NCI-H1694 treated with DMSO at 0.1 percent for 48 hours (cell line): ENCODE results near the gene BNC2.
"Not testable (repeated sequence)": the region's sequence is repeated elsewhere in the genome, so short reads cannot be mapped to it uniquely, and the experiment has no call there.

Experiments used
- DNase-seq: peaks from one replicate; lab custom pipeline; 2025; lab: John Stamatoyannopoulos, UW

BNC2 gene

DNA sequence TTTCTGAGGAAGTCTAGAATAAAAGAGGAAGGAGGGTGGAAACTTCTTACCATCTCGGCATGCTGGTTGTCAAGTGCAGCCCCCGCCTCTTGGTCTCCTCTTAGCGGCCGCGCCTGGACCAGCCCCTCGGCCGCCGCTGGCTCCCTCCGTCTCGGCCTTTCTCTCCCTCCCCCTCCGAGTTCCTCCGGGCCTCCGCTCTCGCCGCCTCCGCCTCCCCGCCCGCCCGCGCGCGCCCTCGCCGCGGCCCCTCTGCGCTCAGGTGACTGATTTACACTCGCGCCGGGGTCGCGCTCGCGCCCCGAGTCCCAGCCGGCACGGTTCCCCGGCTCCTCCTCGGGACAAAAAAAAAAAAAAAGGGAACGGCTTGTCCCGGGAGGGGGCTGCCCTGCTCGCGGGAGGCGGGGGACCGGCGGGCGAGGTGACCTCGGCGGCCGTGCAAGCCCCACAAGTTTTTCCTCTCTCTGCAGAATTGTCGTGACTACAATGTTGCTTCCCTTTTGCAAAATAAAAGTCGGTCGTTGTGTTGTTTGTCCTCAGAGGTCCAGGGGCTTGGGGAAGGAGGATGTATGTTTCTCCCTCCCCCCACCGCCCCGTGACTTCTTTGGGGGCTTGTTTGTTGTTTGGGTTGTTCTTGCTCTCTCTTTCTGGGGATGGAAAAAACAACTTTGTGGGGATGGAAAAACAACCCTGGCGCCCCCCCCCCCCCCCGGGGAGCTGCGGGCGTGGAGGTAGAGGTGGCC, at the start of gene BNC2:
BNC2 (minus strand) TSS at position 75 of the 740 bp plus-strand sequence; CDS start at position 53, 22 bp downstream.
- DNase-seq = no peak

GRCh38 chr9:16918920-16919319, 48.5 kb upstream of the BNC2 start:
- DNase-seq = no peak

- DNase-seq = no peak
Observed at GRCh38 chr9:16915126-16915831, 44.8 kb upstream of the BNC2 start.

DNA sequence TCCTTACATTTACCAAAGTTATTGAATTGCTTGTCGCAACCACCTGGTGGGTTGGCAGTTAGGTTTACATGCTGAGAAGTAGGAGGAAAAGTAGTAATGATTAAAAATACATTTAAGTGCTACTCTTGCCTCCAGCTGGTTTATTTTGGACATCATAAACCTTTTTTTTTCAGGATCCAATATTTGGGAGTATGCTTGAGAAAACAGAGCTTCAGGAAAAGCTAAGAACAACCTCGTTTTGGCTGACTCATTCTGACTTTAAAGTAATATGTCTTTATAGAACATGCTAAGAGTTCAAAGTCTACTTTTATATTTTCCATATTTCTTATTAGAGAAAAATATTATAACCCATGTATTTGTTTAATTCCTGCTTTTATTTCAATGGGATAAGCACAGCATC, 41.7 kb upstream of the BNC2 start:
- DNase-seq = no peak

- not testable (repeated sequence) for DNase-seq
Observed at GRCh38 chr9:16908206-16908605, 37.7 kb upstream of the BNC2 start.

DNA sequence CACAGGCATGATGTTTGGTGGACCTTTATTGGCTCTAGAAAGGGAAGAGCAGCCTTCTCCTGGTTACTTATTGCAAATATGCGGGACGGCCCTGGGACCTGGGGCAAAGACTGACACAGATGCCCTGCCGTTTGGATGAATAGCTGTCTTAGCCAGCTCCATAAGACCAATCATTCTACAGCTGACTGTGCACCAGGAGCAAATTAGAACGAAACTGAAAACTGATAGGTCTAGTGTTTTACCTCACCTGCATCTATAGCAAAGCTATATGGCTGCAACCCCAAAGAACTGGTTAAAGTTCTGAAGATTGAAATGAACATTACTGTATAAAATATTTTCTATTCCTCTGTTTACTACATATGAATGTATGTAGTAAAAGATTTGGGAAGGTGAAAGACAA, 34.2 kb upstream of the BNC2 start:
- DNase-seq = no peak

- DNase-seq = no peak
Observed at GRCh38 chr9:16901590-16901989, 31.1 kb upstream of the BNC2 start.

- no peak for DNase-seq
Observed at GRCh38 chr9:16899606-16900005, 29.1 kb upstream of the BNC2 start.

- no peak for DNase-seq
Observed at GRCh38 chr9:16898464-16898863, 28.0 kb upstream of the BNC2 start.

- DNase-seq = no peak
Observed at GRCh38 chr9:16888594-16888993, 18.1 kb upstream of the BNC2 start.

GRCh38 chr9:16885931-16886330, 15.5 kb upstream of the BNC2 start:
- DNase-seq = no peak

DNA sequence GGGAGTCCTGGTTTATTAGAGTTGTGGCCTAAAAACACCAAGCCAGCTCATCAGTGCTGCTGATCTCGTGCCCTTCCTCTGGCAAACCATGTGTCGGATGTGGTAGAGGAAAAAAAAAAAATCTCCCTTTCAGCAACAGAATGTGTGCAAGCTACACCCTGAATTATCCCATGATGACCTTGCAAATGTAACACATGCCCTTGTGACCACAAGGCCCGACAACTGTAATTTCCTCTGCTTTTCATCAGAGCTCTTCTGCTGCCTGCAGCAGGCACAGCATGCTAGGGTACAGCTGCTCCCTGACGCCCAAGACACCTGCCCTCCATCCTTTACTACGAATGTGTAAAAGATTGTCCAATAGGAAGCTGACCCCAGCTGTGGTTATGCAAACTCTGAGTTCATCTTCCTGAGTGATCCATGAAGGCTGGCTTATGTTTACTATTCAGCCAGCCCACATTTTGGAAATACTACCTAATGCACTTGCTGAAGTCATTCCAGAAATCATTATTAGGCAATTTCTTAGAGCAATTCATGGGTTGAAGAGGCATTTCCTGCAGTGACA, 14.6 kb upstream of the BNC2 start:
- no peak for DNase-seq

DNA sequence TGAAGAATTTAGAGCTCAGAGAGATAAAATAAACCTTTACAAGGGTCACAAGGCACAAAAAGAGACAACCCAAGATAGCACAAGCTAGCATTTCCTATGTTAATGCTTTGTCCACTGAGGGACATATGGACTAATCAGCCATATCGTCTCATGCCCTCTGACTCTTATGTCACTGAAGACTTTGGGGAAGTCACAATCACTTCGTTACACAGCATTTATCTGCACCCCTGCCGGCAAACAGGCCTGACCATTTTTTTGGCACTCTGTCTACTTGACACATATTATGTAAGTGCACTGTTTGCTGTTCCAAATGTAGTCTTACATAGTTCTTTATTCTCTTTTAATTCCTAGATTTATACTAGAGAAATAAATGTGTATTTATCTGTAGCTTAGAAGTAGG, 13.9 kb upstream of the BNC2 start:
- no peak for DNase-seq

DNA sequence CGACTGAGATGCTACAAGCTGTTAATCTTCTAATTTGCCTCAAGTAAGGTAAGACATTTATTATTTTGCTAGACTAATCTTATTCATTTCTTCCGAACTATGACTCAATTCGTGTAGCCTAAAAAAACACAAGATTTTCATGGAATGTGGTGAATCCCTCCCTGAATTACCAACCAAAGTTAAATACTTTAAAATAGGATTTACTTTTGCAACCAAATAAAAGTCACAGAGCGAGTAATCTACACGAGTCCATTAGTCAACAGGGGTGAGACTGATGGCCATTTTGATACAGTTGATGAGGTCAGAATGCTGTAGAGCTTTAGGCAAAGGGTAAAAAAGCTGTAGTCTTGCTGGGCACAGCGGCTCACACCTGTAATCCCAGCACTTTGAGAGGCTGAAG, 13.1 kb upstream of the BNC2 start:
- no peak for DNase-seq

- DNase-seq = not testable (repeated sequence)
Observed at GRCh38 chr9:16882440-16882839, 12.0 kb upstream of the BNC2 start.

- DNase-seq = no peak
Observed at GRCh38 chr9:16879416-16879815, 8.9 kb upstream of the BNC2 start.

GRCh38 chr9:16877256-16877655, 6.8 kb upstream of the BNC2 start:
- no peak for DNase-seq

DNA sequence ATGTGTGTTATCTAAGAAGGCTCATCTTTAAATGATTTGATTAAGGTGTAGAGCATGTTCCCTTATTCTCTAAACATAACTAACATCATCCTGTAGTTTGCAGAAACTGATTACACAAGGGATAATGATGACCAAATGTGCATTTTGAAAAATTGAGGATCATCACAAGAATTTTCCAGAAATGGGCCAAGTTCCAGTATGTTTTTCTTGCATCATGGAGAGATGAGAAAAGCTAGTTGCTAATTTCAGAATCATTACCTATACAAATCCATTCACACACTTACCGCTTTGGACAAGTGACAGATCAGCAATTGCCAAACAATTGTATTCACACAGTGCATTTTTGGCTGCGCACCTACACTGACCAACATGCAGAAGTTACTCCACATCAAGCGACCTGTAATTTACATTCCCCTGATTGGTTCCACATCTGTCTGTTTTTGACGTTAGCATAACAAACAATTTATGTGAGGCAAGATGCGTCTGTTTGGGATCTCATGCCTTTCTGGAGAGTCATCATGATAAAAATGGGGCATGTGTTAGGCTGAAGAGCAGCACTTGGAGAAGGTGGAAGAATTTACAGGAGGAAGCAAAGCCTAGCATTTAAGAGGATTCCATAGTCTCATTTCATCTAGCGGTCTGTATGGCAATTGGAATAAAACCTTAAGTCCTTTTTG, 2.8 kb upstream of the BNC2 start:
- DNase-seq = no peak

- DNase-seq = no peak
Observed at GRCh38 chr9:16871336-16872151, 1.1 kb upstream of the BNC2 start.

DNA sequence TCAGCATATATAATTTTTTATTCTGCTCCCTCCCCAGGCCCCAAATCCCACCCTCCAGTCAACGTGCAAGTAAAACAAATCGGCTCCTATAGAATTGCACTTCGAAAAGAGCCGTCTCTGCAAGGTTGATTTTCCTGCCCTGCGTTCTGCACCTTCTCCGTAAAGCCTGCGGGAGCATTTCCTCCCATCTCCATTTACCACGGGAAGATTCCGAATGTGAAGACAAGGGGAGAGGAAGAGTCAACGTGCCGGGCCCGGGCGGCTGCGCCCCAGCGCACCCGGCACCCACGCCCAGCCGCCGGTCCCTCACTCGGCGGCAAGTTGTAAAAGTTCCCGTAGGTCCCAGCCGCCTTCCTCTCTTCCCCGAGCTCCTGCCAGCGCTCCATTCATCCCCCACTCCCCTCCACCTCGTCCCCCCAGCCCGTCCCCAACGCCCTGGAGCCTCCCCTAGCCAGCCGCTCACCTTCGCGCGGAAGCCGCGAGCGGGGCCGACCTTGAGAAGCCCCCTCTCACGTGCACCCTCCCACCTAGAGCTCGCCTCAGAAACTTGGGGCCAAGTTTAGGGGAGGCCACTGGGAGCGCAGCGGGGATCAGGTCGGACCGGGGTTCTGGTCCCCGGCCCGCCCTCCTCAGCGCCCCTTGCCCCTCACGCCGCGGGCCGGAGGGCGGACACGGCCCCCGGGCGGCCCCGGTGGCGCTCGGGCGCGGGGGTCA, 431 bp downstream of the BNC2 start:
- DNase-seq = no peak
